OCI-LY3 (cell line): ENCODE measurements around the gene ACACA.

Source experiments
- H2AFZ ChIP-seq: fragments of 200-600, 300-600 bp; shearing (Covaris generic); 2 replicates; pipeline ENCODE4 v1.6.0; 2014; ENCODE audit warnings: antibody characterized with exemption, low read depth, low read length
- H3K27ac ChIP-seq: fragments of 200-600, 300-600 bp; sonication (generic); 2 replicates; pipeline ENCODE4 v1.5.1; 2014; ENCODE audit warnings: mild to moderate bottlenecking, low read length, moderate library complexity, mixed read lengths
- H3K27me3 ChIP-seq: fragments of 200-600, 300-600 bp; sonication (generic); 2 replicates; pipeline ENCODE4 v1.6.1; 2014; ENCODE audit warnings: low read depth, low read length, mixed read lengths
- H3K36me3 ChIP-seq: fragments of 200-600, 300-600 bp; sonication (generic); replicated peaks from 2 replicates; pipeline ENCODE3; 2014; ENCODE audit warnings: low read depth, low read length, mixed read lengths
- H3K4me1 ChIP-seq: fragments of 300-600, 200-600 bp; sonication (generic); 2 replicates; pipeline ENCODE4 v1.6.1; 2014; ENCODE audit warnings: low read length, mixed read lengths
- H3K4me2 ChIP-seq: fragments of 200-600, 300-600 bp; sonication (generic); 2 replicates; pipeline ENCODE4 v1.6.1; 2014; ENCODE audit warnings: low read length, mixed read lengths
- H3K4me3 ChIP-seq: fragments of 300-600, 200-600 bp; sonication (generic); 2 replicates; pipeline ENCODE4 v1.5.1; 2014; ENCODE audit warnings: antibody characterized with exemption, mild to moderate bottlenecking, low read length, moderate library complexity
- H3K79me2 ChIP-seq: fragments of 300-600, 200-600 bp; shearing (Covaris generic); 2 replicates; pipeline ENCODE4 v1.6.1; 2014; ENCODE audit warnings: mild to moderate bottlenecking, low read length, mixed read lengths
- H3K9ac ChIP-seq: fragments of 300-600, 200-600 bp; shearing (Covaris generic); 2 replicates; pipeline ENCODE4 v1.6.0; 2014; ENCODE audit warnings: mild to moderate bottlenecking, low read length, moderate library complexity
- H3K9me3 ChIP-seq: fragments of 200-600, 300-600 bp; shearing (Covaris generic); 2 replicates; pipeline ENCODE4 v1.6.1; 2014; ENCODE audit warnings: low read length, mixed read lengths; ENCODE audit not compliant: insufficient read depth
- H4K20me1 ChIP-seq: fragments of 200-600, 300-600 bp; sonication (generic); 2 replicates; pipeline ENCODE4 v1.6.1; 2016; ENCODE audit warnings: low read length, mixed read lengths; ENCODE audit not compliant: insufficient read depth
- CTCF ChIP-seq: fragments of 200-600, 300-600 bp; sonication (generic); IDR thresholded peaks from 2 replicates; pipeline ENCODE4 v1.5.1; 2014; ENCODE audit warnings: antibody characterized with exemption, low read length, low read depth
- EZH2phosphoT487 ChIP-seq: fragments of 200-600 bp; shearing (Covaris generic); IDR thresholded peaks from 2 replicates; pipeline ENCODE4 v1.6.1; 2018; ENCODE audit warnings: antibody characterized with exemption, mixed run types, low read depth

ACACA gene

DNA sequence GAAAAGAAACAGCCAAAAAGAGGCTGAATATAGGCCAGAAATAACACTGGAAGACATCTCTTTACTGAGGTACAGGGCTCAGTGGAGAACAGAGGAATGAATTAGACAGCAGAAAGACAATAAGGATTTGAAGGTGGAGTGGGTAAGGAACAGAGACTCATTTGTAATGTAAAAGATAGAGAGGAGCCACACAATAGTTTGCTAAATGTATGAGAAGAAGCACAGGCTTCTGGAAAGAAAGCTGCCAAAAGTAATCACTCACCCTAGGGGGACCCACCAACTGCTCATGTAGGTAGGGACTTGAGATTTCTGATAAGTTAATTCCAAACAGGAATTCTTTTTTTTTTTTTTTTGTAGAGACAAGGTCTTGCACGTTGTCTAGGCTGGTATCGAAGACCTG lies 271.1 kb downstream of the ACACA start:
- Histone ChIP-seq H3K4me1 (no peaks in the 10 kb centered on the region), H3K79me2 (no peaks in the 10 kb centered on the region), H3K9me3 (no peaks in the 10 kb centered on the region), H3K36me3 (peaks cover 10% of the 10 kb centered on the region), H3K4me3 (no peak overlapping the region), H4K20me1 (no peaks in the 10 kb centered on the region), H3K4me2 (no peak overlapping the region), H3K27me3 (no peaks in the 10 kb centered on the region), H3K9ac (no peak overlapping the region), H3K27ac (no peak overlapping the region), H2AFZ (no peak overlapping the region)
- TF ChIP-seq CTCF (no peak), EZH2phosphoT487 (no peak)

- H3K27ac ChIP-seq, result no peak overlapping the region
- H3K9ac ChIP-seq, result no peak overlapping the region
- H3K4me2 ChIP-seq, result no peak overlapping the region
- no peaks in the 10 kb centered on the region for H3K79me2 ChIP-seq
- no peaks in the 10 kb centered on the region for H3K4me1 ChIP-seq
- H3K27me3 ChIP-seq, result no peaks in the 10 kb centered on the region
- H3K36me3 ChIP-seq, result peaks cover 20% of the 10 kb centered on the region
- H2AFZ ChIP-seq, result no peak overlapping the region
- no peaks in the 10 kb centered on the region for H4K20me1 ChIP-seq
- no peaks in the 10 kb centered on the region for H3K9me3 ChIP-seq
- no peak overlapping the region for H3K4me3 ChIP-seq
- TF ChIP-seq CTCF (no peak), EZH2phosphoT487 (no peak)
These were observed 272.6 kb downstream of the ACACA start for GRCh38 chr17:37134050-37134449.

DNA sequence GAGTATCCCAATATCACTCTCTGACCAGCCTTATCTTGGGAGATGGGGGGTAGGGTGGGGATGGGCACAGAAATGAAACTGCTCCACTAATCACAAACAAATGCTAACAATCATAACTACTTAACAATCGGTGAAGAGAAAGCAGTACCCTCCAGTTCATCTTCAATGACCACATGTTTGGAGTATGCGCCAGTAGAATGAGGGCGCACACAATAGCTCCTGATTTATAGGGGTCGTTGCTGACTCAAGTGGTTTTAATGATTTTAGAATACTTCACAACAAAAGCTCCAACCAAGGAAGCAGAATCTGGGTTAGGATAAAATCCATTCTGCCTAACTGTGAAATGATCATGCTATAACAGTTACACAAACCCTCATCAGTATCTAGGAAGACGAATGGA lies 273.5 kb downstream of the ACACA start:
- Histone ChIP-seq H2AFZ (no peak overlapping the region), H3K9ac (no peak overlapping the region), H3K36me3 (peaks cover 18% of the 10 kb centered on the region), H3K4me2 (no peak overlapping the region), H3K4me3 (no peak overlapping the region), H3K27me3 (no peaks in the 10 kb centered on the region), H3K27ac (no peak overlapping the region), H3K79me2 (no peaks in the 10 kb centered on the region), H4K20me1 (no peaks in the 10 kb centered on the region), H3K4me1 (no peaks in the 10 kb centered on the region), H3K9me3 (no peaks in the 10 kb centered on the region)
- TF ChIP-seq CTCF, result no peak

- H4K20me1 ChIP-seq, result no peaks in the 10 kb centered on the region
- H3K4me3 ChIP-seq, result no peak overlapping the region
- no peak overlapping the region for H3K4me2 ChIP-seq
- no peaks in the 10 kb centered on the region for H3K9me3 ChIP-seq
- H3K79me2 ChIP-seq, result no peaks in the 10 kb centered on the region
- H3K27ac ChIP-seq, result no peak overlapping the region
- H3K9ac ChIP-seq, result no peak overlapping the region
- peaks cover 17% of the 10 kb centered on the region for H3K36me3 ChIP-seq
- no peak overlapping the region for H2AFZ ChIP-seq
- no peak for TF ChIP-seq CTCF
- TF ChIP-seq EZH2phosphoT487, result no peak
- no peaks in the 10 kb centered on the region for H3K4me1 ChIP-seq
- no peaks in the 10 kb centered on the region for H3K27me3 ChIP-seq
These were observed 274.7 kb downstream of the ACACA start for GRCh38 chr17:37131669-37132611.
